HCT116 (cell line): ENCODE data around the gene ZSWIM5. TPM values are rescaled to one million over a fixed set of nuclear protein-coding genes. Genes with fewer than 3 reads are reported as not detected.

Experiments
- ATAC-seq: fragments of 200-7000 bp; cut with Tn5 transposase; 2 replicates; pipeline ENCODE4 v1.9.1; 2020; ENCODE audit warnings: mild to moderate bottlenecking, moderate library complexity
- BruUV-seq: library from RNA; stranded (reverse); fragments of 400-500 nt; replicated peaks from 2 replicates; lab custom pipeline; 2021; lab: Mats Ljungman, UMichigan
- CTCF ChIA-PET: fragments of 300-600 bp; sonication (Branson Sonifier 250); formaldehyde crosslinking; loops from one replicate; lab custom pipeline; 2021; ENCODE audit warnings: antibody characterized with exemption; lab: Charles Lee
- POLR2A ChIA-PET: fragments of 300-600, 350-600 bp; sonication (Branson Sonifier 250); formaldehyde crosslinking; loops from one replicate; lab custom pipeline; 2021; ENCODE audit warnings: antibody characterized with exemption; lab: Charles Lee
- RAD21 ChIA-PET, 2 experiments: fragments of 300-600 bp; sonication (Branson Sonifier 250); formaldehyde crosslinking; loops; one replicate each; lab custom pipeline; 2023; ENCODE audit warnings: low total read pairs in 2 of 2; ENCODE audit not compliant: uncharacterized antibody in 2 of 2, unreplicated experiment in 2 of 2, low non-redundant PET in 1 of 2; lab: Charles Lee
- DNase-seq: peaks from one replicate; pipeline ENCODE4 v3.0.0-alpha.2; 2010; ENCODE audit warnings: low read depth, low spot score
- H2AFZ ChIP-seq: fragments of 200-600 bp; shearing (Covaris generic), sonication (generic); 2 replicates; pipeline ENCODE4 v1.6.1; 2017; ENCODE audit warnings: low read depth, mixed run types, mixed read lengths, antibody characterized with exemption, low read length; ENCODE audit not compliant: poor library complexity, severe bottlenecking
- H3K27ac ChIP-seq: 2 replicates; pipeline ENCODE4 v1.5.1; 2012; ENCODE audit warnings: low read depth, low read length
- H3K27me3 ChIP-seq: fragments of 200-600 bp; sonication (generic); 2 replicates; pipeline ENCODE4 v1.6.1; 2016; ENCODE audit warnings: mixed run types, low read length, mixed read lengths; ENCODE audit not compliant: insufficient read depth
- H3K36me3 ChIP-seq, 2 experiments: fragments of 200-500 bp in 1 of 2; fragments of 200-600 bp in 1 of 2; sonication (Bioruptor generic) in 1 of 2; sonication (generic) in 1 of 2; 2 replicates each; pipeline versions ENCODE4 v1.5.1 to v1.6.1; 2014 to 2016; ENCODE audit warnings: low read length in 2 of 2, inconsistent platforms in 1 of 2, mixed read lengths in 1 of 2, mixed run types in 1 of 2; ENCODE audit not compliant: insufficient read depth in 2 of 2, control insufficient read depth in 1 of 2
- H3K4me1 ChIP-seq, 2 experiments: fragments of 200-600 bp in 1 of 2; sonication (generic) in 1 of 2; 2 replicates each; pipeline versions ENCODE4 v1.5.1 to v1.6.1; 2012 to 2017; ENCODE audit warnings: low read length in 2 of 2, inconsistent platforms in 1 of 2, mild to moderate bottlenecking in 1 of 2, mixed read lengths in 1 of 2, mixed run types in 1 of 2, moderate library complexity in 1 of 2; ENCODE audit not compliant: insufficient read depth in 2 of 2, control insufficient read depth in 1 of 2
- H3K4me2 ChIP-seq: fragments of 200-600 bp; sonication (generic); 2 replicates; pipeline ENCODE4 v1.6.1; 2017; ENCODE audit warnings: mixed run types, low read length, mixed read lengths
- H3K4me3 ChIP-seq, 2 experiments: fragments of 200-600 bp in 1 of 2; sonication (generic) in 1 of 2; replicated peaks in 1 of 2; 2 replicates each; pipeline ENCODE4 v1.5.1; 2011 to 2016; ENCODE audit warnings: low read length in 2 of 2, control low read depth in 1 of 2, low read depth in 1 of 2, mild to moderate bottlenecking in 1 of 2, mixed read lengths in 1 of 2, mixed run types in 1 of 2
- H3K79me2 ChIP-seq: fragments of 200-600 bp; sonication (generic); 2 replicates; pipeline ENCODE4 v1.6.1; 2017; ENCODE audit warnings: mild to moderate bottlenecking, mixed run types, low read length, moderate library complexity, mixed read lengths; ENCODE audit not compliant: insufficient read depth
- H3K9ac ChIP-seq: fragments of 200-600 bp; sonication (generic); 2 replicates; pipeline ENCODE4 v1.6.1; 2016; ENCODE audit warnings: low read length, mixed read lengths
- H3K9me2 ChIP-seq: fragments of 200-600 bp; sonication (generic), shearing (Covaris generic); 2 replicates; pipeline ENCODE4 v1.6.1; 2017; ENCODE audit warnings: mixed run types, mild to moderate bottlenecking, moderate library complexity; ENCODE audit not compliant: insufficient read depth
- H3K9me3 ChIP-seq, 2 experiments: fragments of 200-500 bp in 1 of 2; fragments of 200-600 bp in 1 of 2; sonication (Bioruptor generic) in 1 of 2; sonication (generic) in 1 of 2; 2 replicates each; pipeline ENCODE4 v1.6.1; 2014 to 2017; ENCODE audit warnings: low read length in 2 of 2, mixed read lengths in 2 of 2, inconsistent platforms in 1 of 2, low read depth in 1 of 2, mild to moderate bottlenecking in 1 of 2, mixed run types in 1 of 2, moderate library complexity in 1 of 2; ENCODE audit not compliant: control insufficient read depth in 1 of 2, insufficient read depth in 1 of 2
- H4K20me1 ChIP-seq: fragments of 200-600 bp; sonication (generic), shearing (Covaris generic); 2 replicates; pipeline ENCODE4 v1.6.1; 2017; ENCODE audit warnings: mixed run types, mild to moderate bottlenecking, moderate library complexity; ENCODE audit not compliant: insufficient read depth
- ATF3 ChIP-seq: IDR thresholded peaks from 2 replicates; pipeline ENCODE4 v1.6.1; 2012
- CEBPB ChIP-seq: IDR thresholded peaks from 2 replicates; pipeline ENCODE4 v1.6.1; 2012; ENCODE audit warnings: low read depth
- CTCF ChIP-seq, 3 experiments: fragments of 200-600 bp in 1 of 3; sonication (generic) in 1 of 3; IDR thresholded peaks in 2 of 3; conservative IDR thresholded peaks in 1 of 3; 2 replicates each; pipeline ENCODE4 v1.5.1; 2012 to 2017; ENCODE audit warnings: low read depth in 2 of 3, low read length in 2 of 3, antibody characterized with exemption in 1 of 3, borderline replicate concordance in 1 of 3, control low read depth in 1 of 3, mild to moderate bottlenecking in 1 of 3, mixed read lengths in 1 of 3, mixed run types in 1 of 3, moderate library complexity in 1 of 3; ENCODE audit not compliant: insufficient read depth in 1 of 3
- ELF1 ChIP-seq: IDR thresholded peaks from 2 replicates; pipeline ENCODE4 v1.6.1; 2012; ENCODE audit warnings: low read depth, borderline replicate concordance
- EZH2 ChIP-seq: fragments of 200-600 bp; sonication (generic); IDR thresholded peaks from 2 replicates; pipeline ENCODE4 v1.6.1; 2017; ENCODE audit warnings: antibody characterized with exemption, mixed run types
- EZH2phosphoT487 ChIP-seq: fragments of 200-600 bp; IDR thresholded peaks from 2 replicates; pipeline ENCODE4 v1.6.1; 2018; ENCODE audit warnings: antibody characterized with exemption, borderline replicate concordance
- JUND ChIP-seq: IDR thresholded peaks from 2 replicates; pipeline ENCODE4 v1.6.1; 2012
- MAX ChIP-seq: IDR thresholded peaks from 2 replicates; pipeline ENCODE4 v1.6.1; 2012
- POLR2A ChIP-seq: IDR thresholded peaks from 2 replicates; pipeline ENCODE4 v1.7.0; 2011; ENCODE audit warnings: borderline replicate concordance; ENCODE audit not compliant: insufficient read depth, insufficient read length; ENCODE audit errors: extremely low read depth
- REST ChIP-seq: IDR thresholded peaks from 2 replicates; pipeline ENCODE4 v1.6.1; 2012; ENCODE audit warnings: low read depth
- SRF ChIP-seq: IDR thresholded peaks from 2 replicates; pipeline ENCODE4 v1.6.1; 2012; ENCODE audit warnings: low read depth
- ZFX ChIP-seq: fragments of 450-650 bp; IDR thresholded peaks from 2 replicates; pipeline ENCODE4 v1.6.1; 2017
- intact Hi-C: fragments of 100-400 bp; cut with micrococcal nuclease; formaldehyde crosslinking; loops from 2 replicates; pipeline ENCODE4 v1.10.0; 2022
- total RNA-seq: library from RNA; stranded (reverse); gene quantifications from one replicate; pipeline ENCODE4 v1.2.1, GENCODE V29; 2021; ENCODE audit not compliant: unreplicated experiment

The ZSWIM5 gene
- total RNA-seq, 1 experiment from 2014 or later: 1.1 TPM

GRCh38 chr1:45007311-45007710 is 199.1 kb downstream of the ZSWIM5 start:
- Histone ChIP-seq H3K9ac (no peak overlapping the region), H3K79me2 (peaks cover 5% of the 10 kb centered on the region; the same call in 1 of the 2 replicates), H2AFZ (no peak overlapping the region), H4K20me1 (no peaks in the 10 kb centered on the region), H3K36me3 (peaks cover 8 to 16% of the 10 kb centered on the region in 2 experiments; a peak in 3 of 4 replicates), H3K9me2 (no peaks in the 10 kb centered on the region), H3K4me3 (no peak overlapping the region), H3K4me1 (peaks cover 4 to 16% of the 10 kb centered on the region in 2 experiments; a peak in 3 of 4 replicates), H3K27ac (no peak overlapping the region), H3K27me3 (no peaks in the 10 kb centered on the region), H3K9me3 (no peaks in the 10 kb centered on the region), H3K4me2 (no peak overlapping the region)
- BruUV-seq: no TSS peak
- DNase-seq (no peak), ATAC-seq (no peak)
- intact Hi-C loops: no loop called here
- POLR2A ChIA-PET: no interaction called here
- CTCF ChIA-PET: no interaction called here
- TF ChIP-seq POLR2A (no peak), CTCF (IDR thresholded peaks at IDR 0.05 in 2 of 3, conservative IDR thresholded peaks at IDR 0.05 in 1 of 3; ENCODE audit: borderline replicate concordance in 1 of 3, insufficient read depth in 1 of 3, low read depth in 2 of 3, low read length in 2 of 3) (no peak), MAX (no peak), EZH2phosphoT487 (no peak), SRF (no peak), EZH2 (no peak), ZFX (no peak), ATF3 (no peak)
- RAD21 ChIA-PET: no interaction called here

- no peak overlapping the region for H3K9ac ChIP-seq
- ChIA-PET CTCF (no interaction called here), POLR2A (no interaction called here), RAD21 (no interaction called here)
- DNase-seq: no peak
- no peaks in the 10 kb centered on the region for H4K20me1 ChIP-seq
- no peaks in the 10 kb centered on the region for H3K9me3 ChIP-seq
- no peak overlapping the region for H3K4me2 ChIP-seq
- H3K79me2 ChIP-seq: peaks cover 4% of the 10 kb centered on the region; the same call in 1 of the 2 replicates
- ATAC-seq: no peak
- H3K4me3 ChIP-seq: no peak overlapping the region
- intact Hi-C loops: no loop called here
- peaks cover 4 to 7% of the 10 kb centered on the region in 2 experiments; a peak in 2 of 4 replicates for H3K4me1 ChIP-seq
- H2AFZ ChIP-seq: no peak overlapping the region
- no peaks in the 10 kb centered on the region for H3K27me3 ChIP-seq
- no TSS peak for BruUV-seq
- H3K36me3 ChIP-seq: peaks cover 8 to 16% of the 10 kb centered on the region in 2 experiments; a peak in 3 of 4 replicates
- H3K27ac ChIP-seq: no peak overlapping the region
- H3K9me2 ChIP-seq: no peaks in the 10 kb centered on the region
- TF ChIP-seq JUND: no peak
- TF ChIP-seq CEBPB: no peak
- no peak for TF ChIP-seq CTCF (IDR thresholded peaks at IDR 0.05 in 2 of 3, conservative IDR thresholded peaks at IDR 0.05 in 1 of 3; ENCODE audit: borderline replicate concordance in 1 of 3, insufficient read depth in 1 of 3, low read depth in 2 of 3, low read length in 2 of 3)
- TF ChIP-seq ELF1: no peak
- no peak for TF ChIP-seq MAX
- no peak for TF ChIP-seq REST
These were observed 200.6 kb downstream of the ZSWIM5 start for GRCh38 chr1:45005761-45006160.
